Astrocyte of the cerebellum (primary cell): ENCODE results near the gene MNAT1.

Experiments
- DNase-seq: peaks from one replicate; pipeline ENCODE4 v3.0.0-alpha.2; 2011; ENCODE audit warnings: low read depth
- H3K4me3 ChIP-seq: 2 replicates; pipeline ENCODE4 v1.5.1; 2011; ENCODE audit warnings: mild to moderate bottlenecking, low read depth, low read length, moderate library complexity
- CTCF ChIP-seq: IDR thresholded peaks from 2 replicates; pipeline ENCODE4 v1.5.1; 2012; ENCODE audit warnings: low read length, low read depth, moderate library complexity, mild to moderate bottlenecking; ENCODE audit errors: missing control alignments
- in situ Hi-C: cut with HindIII; loops from 2 replicates; pipeline ENCODE4 v1.10.0; 2017; ENCODE audit warnings: low sequenced_read_pairs

Gene MNAT1

GRCh38 chr14:60970146-60970545, 235.6 kb downstream of the MNAT1 start:
- no peak for DNase-seq
- in situ Hi-C loops = no loop called here
- H3K4me3 ChIP-seq = no peak overlapping the region
- TF ChIP-seq CTCF = no peak

GRCh38 chr14:60971271-60971670, 236.7 kb downstream of the MNAT1 start:
- DNase-seq = no peak
- in situ Hi-C loops = no loop called here
- TF ChIP-seq CTCF = no peak
- H3K4me3 ChIP-seq = no peak overlapping the region

GRCh38 chr14:60972295-60972694, 237.7 kb downstream of the MNAT1 start:
- no peak overlapping the region for H3K4me3 ChIP-seq
- no peak for DNase-seq
- in situ Hi-C loops = no loop called here
- TF ChIP-seq CTCF = no peak

GRCh38 chr14:60973070-60973469, 238.5 kb downstream of the MNAT1 start:
- no peak overlapping the region for H3K4me3 ChIP-seq
- TF ChIP-seq CTCF = no peak
- DNase-seq = no peak
- in situ Hi-C loops = no loop called here

GRCh38 chr14:60974090-60974651, 239.6 kb downstream of the MNAT1 start:
- no peak for DNase-seq
- in situ Hi-C loops = no loop called here
- no peak for TF ChIP-seq CTCF
- H3K4me3 ChIP-seq = no peak overlapping the region

GRCh38 chr14:60975551-60975950, 241.0 kb downstream of the MNAT1 start:
- no peak for TF ChIP-seq CTCF
- in situ Hi-C loops = no loop called here
- H3K4me3 ChIP-seq = no peak overlapping the region
- no peak for DNase-seq

- TF ChIP-seq CTCF = no peak
Measured at GRCh38 chr14:60977847-60978246, 243.3 kb downstream of the MNAT1 start.

More at GRCh38 chr14:60977847-60978246, 243.3 kb downstream of the MNAT1 start:
- in situ Hi-C loops = no loop called here
- H3K4me3 ChIP-seq = no peak overlapping the region
- no peak for DNase-seq
